Natural killer cell (primary cell): ENCODE results near the gene PPIP5K1. TPM values are rescaled to one million over a fixed set of nuclear protein-coding genes. Genes with fewer than 3 reads are reported as not detected.

Experiments
- ATAC-seq, 3 donors: fragments of 150-1000 bp in 2 of 3; fragments of 200-7000 bp in 1 of 3; cut with Tn5 transposase; 1 replicate in 1 of 3; 2 replicates in 2 of 3; pipeline ENCODE4 v1.10.0; 2021; ENCODE audit warnings: mild to moderate bottlenecking in 2 of 3, moderate library complexity in 2 of 3
- DNase-seq, 2 donors: peaks; one replicate each; pipeline versions ENCODE4 v3.0.0 to v3.0.0-alpha.2; 2013 to 2021; ENCODE audit warnings: mixed read lengths in 1 of 2
- H3K27ac ChIP-seq: one replicate; pipeline ENCODE4 v1.5.1; 2013; ENCODE audit warnings: mild to moderate bottlenecking, low read length
- H3K27me3 ChIP-seq: one replicate; pipeline ENCODE4 v1.6.1; 2013; ENCODE audit warnings: low read length; ENCODE audit not compliant: control insufficient read depth, insufficient read depth
- H3K36me3 ChIP-seq: one replicate; pipeline ENCODE4 v1.6.1; 2013; ENCODE audit warnings: low read length; ENCODE audit not compliant: control insufficient read depth, insufficient read depth
- H3K4me1 ChIP-seq: one replicate; pipeline ENCODE4 v1.6.1; 2013; ENCODE audit warnings: low read length; ENCODE audit not compliant: control insufficient read depth, insufficient read depth
- H3K4me3 ChIP-seq: one replicate; pipeline ENCODE4 v1.5.1; 2013; ENCODE audit warnings: low read length
- H3K9me3 ChIP-seq: one replicate; pipeline ENCODE4 v1.6.1; 2013; ENCODE audit warnings: low read length; ENCODE audit not compliant: control insufficient read depth, insufficient read depth
- H3K27ac Mint-ChIP-seq, 2 donors: one replicate each; pipeline ENCODE4 v1.8.0; 2022; ENCODE audit warnings: mild to moderate bottlenecking in 2 of 2, mixed read lengths in 2 of 2, moderate library complexity in 1 of 2
- H3K27me3 Mint-ChIP-seq, 2 donors: one replicate each; pipeline ENCODE4 v1.8.0; 2022; ENCODE audit warnings: low read depth in 2 of 2, mixed read lengths in 2 of 2
- H3K36me3 Mint-ChIP-seq: one replicate; pipeline ENCODE4 v1.8.0; 2022; ENCODE audit warnings: mixed read lengths
- H3K4me1 Mint-ChIP-seq, 2 donors: one replicate each; pipeline ENCODE4 v1.8.0; 2022; ENCODE audit warnings: mixed read lengths in 2 of 2
- H3K4me3 Mint-ChIP-seq: one replicate; pipeline ENCODE4 v1.8.0; 2022; ENCODE audit warnings: mild to moderate bottlenecking, moderate library complexity, mixed read lengths
- H3K9me3 Mint-ChIP-seq, 2 donors: one replicate each; pipeline ENCODE4 v1.8.0; 2022; ENCODE audit warnings: mixed read lengths in 2 of 2
- WGBS: methylation state at CpG from one replicate; pipeline ENCODE4 v1.1.7; 2013; ENCODE audit warnings: missing lambda C conversion rate; ENCODE audit not compliant: insufficient coverage; 5-methylcytosine and 5-hydroxymethylcytosine counted together
- intact Hi-C: fragments of 100-400 bp; cut with micrococcal nuclease; formaldehyde crosslinking; loops from one replicate; pipeline ENCODE4 v1.14.2; 2022
- total RNA-seq, 4 donors: library from RNA; stranded (reverse); fragments of 120-200 nt in 1 of 4; gene quantifications; one replicate each; pipeline versions ENCODE4 v1.2.3 to v1.2.4, GENCODE V29; 2013 to 2022
- TF ChIP-seq, protein P1 (sequence below): fragments of 200-600 bp; IDR thresholded peaks from one replicate; pipeline ENCODE4 v1.8.0; 2022; ENCODE audit warnings: antibody characterized with exemption

Gene PPIP5K1
- total RNA-seq, 3 donors from 2014 or later (not counting 1 experiment from before 2014, with no cell fraction given), result 28.2 to 45.9 (median 38.2) TPM

DNA sequence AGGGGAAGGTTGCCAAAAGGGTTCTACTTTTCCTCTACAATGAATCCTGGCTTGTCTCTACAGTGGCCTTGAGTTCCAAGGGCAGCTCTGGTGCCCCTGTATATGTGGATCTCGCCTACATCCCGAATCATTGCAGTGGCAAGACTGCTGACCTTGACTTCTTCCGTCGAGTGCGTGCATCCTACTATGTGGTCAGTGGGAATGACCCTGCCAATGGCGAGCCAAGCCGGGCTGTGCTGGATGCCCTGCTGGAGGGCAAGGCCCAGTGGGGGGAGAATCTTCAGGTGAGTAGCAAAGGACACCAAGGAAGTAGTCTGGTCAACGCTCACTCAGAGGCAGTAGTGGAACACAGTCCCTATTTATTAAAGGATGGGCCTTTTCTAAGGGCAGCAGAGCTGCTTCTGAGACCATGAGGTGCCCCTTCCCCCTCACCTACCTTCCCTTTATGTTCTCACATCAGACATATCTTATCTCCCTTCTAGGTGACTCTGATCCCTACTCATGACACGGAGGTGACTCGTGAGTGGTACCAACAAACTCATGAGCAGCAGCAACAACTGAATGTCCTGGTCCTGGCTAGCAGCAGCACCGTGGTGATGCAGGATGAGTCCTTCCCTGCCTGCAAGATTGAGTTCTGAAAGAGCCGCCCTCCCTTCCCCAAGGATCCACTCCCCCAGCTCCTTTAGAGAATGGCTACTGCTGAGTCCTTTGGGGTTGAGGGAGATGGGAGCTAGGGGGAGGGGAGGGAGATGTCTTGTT, 60.2 kb downstream of the PPIP5K1 start:
- intact Hi-C loops, result no loop called here
- ATAC-seq, result no peak

DNA sequence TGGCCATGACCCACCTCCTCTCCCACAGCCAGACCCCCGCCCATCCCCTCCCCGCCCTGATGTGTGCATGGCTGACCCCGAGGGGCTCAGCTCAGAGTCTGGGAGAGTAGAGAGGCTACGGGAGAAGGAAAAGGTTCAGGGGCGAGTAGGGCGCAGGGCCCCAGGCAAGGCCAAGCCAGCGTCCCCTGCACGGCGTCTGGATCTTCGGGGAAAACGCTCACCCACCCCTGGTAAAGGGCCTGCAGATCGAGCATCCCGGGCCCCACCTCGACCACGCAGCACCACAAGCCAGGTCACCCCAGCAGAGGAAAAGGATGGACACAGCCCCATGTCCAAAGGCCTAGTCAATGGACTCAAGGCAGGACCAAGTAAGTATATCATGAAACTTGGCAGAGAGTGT, 60.9 kb downstream of the PPIP5K1 start:
- Mint-ChIP-seq H3K4me3 (no peak overlapping the region), H3K4me1 (no peaks in the 10 kb centered on the region), H3K27ac (no peak overlapping the region), H3K9me3 (no peaks in the 10 kb centered on the region), H3K27me3 (no peaks in the 10 kb centered on the region), H3K36me3 (no peaks in the 10 kb centered on the region)
- H3K36me3 ChIP-seq, result no peaks in the 10 kb centered on the region
- ATAC-seq, result no peak
- H3K9me3 ChIP-seq, result no peaks in the 10 kb centered on the region
- no peaks in the 10 kb centered on the region for H3K4me1 ChIP-seq
- peak in 1 of 2 donors; percentile 1 for DNase-seq
- no peaks in the 10 kb centered on the region for H3K27me3 ChIP-seq
- TF ChIP-seq, protein P1, sequence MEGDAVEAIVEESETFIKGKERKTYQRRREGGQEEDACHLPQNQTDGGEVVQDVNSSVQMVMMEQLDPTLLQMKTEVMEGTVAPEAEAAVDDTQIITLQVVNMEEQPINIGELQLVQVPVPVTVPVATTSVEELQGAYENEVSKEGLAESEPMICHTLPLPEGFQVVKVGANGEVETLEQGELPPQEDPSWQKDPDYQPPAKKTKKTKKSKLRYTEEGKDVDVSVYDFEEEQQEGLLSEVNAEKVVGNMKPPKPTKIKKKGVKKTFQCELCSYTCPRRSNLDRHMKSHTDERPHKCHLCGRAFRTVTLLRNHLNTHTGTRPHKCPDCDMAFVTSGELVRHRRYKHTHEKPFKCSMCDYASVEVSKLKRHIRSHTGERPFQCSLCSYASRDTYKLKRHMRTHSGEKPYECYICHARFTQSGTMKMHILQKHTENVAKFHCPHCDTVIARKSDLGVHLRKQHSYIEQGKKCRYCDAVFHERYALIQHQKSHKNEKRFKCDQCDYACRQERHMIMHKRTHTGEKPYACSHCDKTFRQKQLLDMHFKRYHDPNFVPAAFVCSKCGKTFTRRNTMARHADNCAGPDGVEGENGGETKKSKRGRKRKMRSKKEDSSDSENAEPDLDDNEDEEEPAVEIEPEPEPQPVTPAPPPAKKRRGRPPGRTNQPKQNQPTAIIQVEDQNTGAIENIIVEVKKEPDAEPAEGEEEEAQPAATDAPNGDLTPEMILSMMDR, result no peak
- 94% methylated on average over 13 of the region's 15 CpGs for WGBS
- H3K4me3 ChIP-seq, result no peak overlapping the region
- intact Hi-C loops, result no loop called here
- no peak overlapping the region for H3K27ac ChIP-seq

More for the DNA sequence above, 60.2 kb downstream of the PPIP5K1 start:
- no peaks in the 10 kb centered on the region for H3K4me1 Mint-ChIP-seq
- H3K27me3 Mint-ChIP-seq, result no peaks in the 10 kb centered on the region
- no peak overlapping the region for H3K4me3 ChIP-seq
- no peaks in the 10 kb centered on the region for H3K27me3 ChIP-seq
- no peaks in the 10 kb centered on the region for H3K9me3 ChIP-seq
- H3K4me1 ChIP-seq, result no peaks in the 10 kb centered on the region
- no peak overlapping the region for H3K4me3 Mint-ChIP-seq
- TF ChIP-seq, protein P1, result no peak
- no peak overlapping the region for H3K27ac Mint-ChIP-seq
- H3K36me3 Mint-ChIP-seq, result no peaks in the 10 kb centered on the region
- peaks cover 2% of the 10 kb centered on the region for H3K36me3 ChIP-seq
- no peak overlapping the region for H3K27ac ChIP-seq
- no peaks in the 10 kb centered on the region for H3K9me3 Mint-ChIP-seq
- DNase-seq, result no peak
- 96% methylated on average over 10 of the region's 12 CpGs for WGBS

DNA sequence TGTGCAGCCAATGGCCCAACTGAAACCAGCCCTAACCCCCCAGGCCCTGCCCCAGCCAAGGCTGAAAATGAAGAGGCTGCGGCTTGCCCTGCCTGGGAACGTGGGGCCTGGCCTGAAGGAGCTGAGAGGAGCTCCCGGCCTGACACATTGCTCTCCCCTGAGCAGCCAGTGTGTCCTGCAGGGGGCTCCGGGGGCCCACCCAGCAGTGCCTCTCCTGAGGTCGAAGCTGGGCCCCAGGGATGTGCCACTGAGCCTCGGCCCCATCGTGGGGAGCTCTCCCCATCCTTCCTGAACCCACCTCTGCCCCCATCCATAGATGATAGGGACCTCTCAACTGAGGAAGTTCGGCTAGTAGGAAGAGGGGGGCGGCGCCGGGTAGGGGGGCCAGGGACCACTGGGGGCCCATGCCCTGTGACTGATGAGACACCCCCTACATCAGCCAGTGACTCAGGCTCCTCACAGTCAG, 61.4 kb downstream of the PPIP5K1 start:
- H3K4me3 Mint-ChIP-seq, result no peak overlapping the region
- ATAC-seq (no peak), DNase-seq (peak in 1 of 2 donors; percentile 1)
- H3K9me3 Mint-ChIP-seq, result no peaks in the 10 kb centered on the region
- no peaks in the 10 kb centered on the region for H3K36me3 Mint-ChIP-seq
- H3K4me1 Mint-ChIP-seq, result no peaks in the 10 kb centered on the region
- Histone ChIP-seq H3K36me3 (no peaks in the 10 kb centered on the region), H3K27ac (no peak overlapping the region), H3K9me3 (no peaks in the 10 kb centered on the region), H3K27me3 (no peaks in the 10 kb centered on the region), H3K4me1 (no peaks in the 10 kb centered on the region), H3K4me3 (no peak overlapping the region)
- TF ChIP-seq, protein P1, result no peak
- H3K27ac Mint-ChIP-seq, result no peak overlapping the region
- intact Hi-C loops, result no loop called here
- H3K27me3 Mint-ChIP-seq, result no peaks in the 10 kb centered on the region
- 85% methylated on average over 11 of the region's 11 CpGs for WGBS
